ENCODE results near the gene INSR. TPM values are rescaled to one million over a fixed set of nuclear protein-coding genes. Genes with fewer than 3 reads are reported as not detected.

The INSR gene
- total RNA-seq, 4 donors from 2014 or later, result 70.7 to 165 (median 89.2) TPM

- no peak for TF ChIP-seq POLR2A (IDR thresholded peaks at IDR 0.05)
- no peak for TF ChIP-seq CTCF (IDR thresholded peaks at IDR 0.05)
- no peak for DNase-seq (ENCODE audit: low spot score in 2 of 2)
- H3K4me3 ChIP-seq (ENCODE audit: low read depth, poor library complexity, severe bottlenecking), result no peak overlapping the region
- WGBS, 2 donors, result 83% methylated on average over 10 of the region's 10 CpGs
- intact Hi-C loops (cut with DNase I; ENCODE audit: low total_unique reads), result no loop called here
Measured at GRCh38 chr19:7106711-7107657, 187.2 kb downstream of the INSR start.

DNA sequence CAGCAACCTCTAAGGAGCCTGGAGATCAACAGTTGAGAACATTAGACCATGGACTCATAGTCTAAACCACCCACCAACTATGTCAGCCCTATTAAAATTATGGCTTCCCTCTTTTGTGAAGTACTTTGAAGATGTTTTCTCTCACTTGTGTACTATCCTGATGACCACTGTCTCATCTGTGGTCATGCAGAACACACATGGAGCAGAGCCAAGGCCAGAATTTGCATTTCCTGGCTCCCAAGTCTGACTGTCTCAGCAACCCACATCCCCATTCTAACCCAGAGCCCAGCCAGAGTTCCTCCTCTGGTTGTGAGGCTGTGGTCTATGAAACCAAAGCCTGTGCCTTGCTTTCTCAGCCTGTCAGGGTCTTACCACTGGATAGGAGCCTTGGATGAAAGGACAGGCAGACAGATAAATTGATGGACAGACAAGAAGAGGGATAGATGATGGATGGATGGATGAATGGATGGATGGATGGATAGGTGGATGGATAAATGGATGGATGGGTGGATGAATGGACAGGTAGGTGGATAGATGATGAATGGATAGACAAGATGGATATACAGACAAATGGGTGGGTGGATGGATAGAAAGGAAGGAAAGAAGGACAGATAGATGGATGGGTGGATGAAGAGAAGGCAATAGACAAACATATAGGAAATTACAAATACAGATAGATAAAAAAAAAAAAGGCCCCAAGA, 189.3 kb downstream of the INSR start:
- no peak for TF ChIP-seq CTCF (IDR thresholded peaks at IDR 0.05)
- no peak for TF ChIP-seq POLR2A (IDR thresholded peaks at IDR 0.05)
- DNase-seq (ENCODE audit: low spot score in 2 of 2), result no peak
- intact Hi-C loops (cut with DNase I; ENCODE audit: low total_unique reads), result loop anchor here (5.0 kb wide), 1 partner anchor 232 kb away; no protein-coding TSS in a partner anchor
- no peak overlapping the region for H3K4me3 ChIP-seq (ENCODE audit: low read depth, poor library complexity, severe bottlenecking)

- WGBS, 2 donors, result 68 to 71% methylated on average over 19 of the region's 19 CpGs
- DNase-seq (ENCODE audit: low spot score in 2 of 2), result no peak
- H3K4me3 ChIP-seq (ENCODE audit: low read depth, poor library complexity, severe bottlenecking), result no peak overlapping the region
- intact Hi-C loops (cut with DNase I; ENCODE audit: low total_unique reads), result loop anchor here (5.0 kb wide), 1 partner anchor 236 kb away; no protein-coding TSS in a partner anchor
- TF ChIP-seq POLR2A (IDR thresholded peaks at IDR 0.05) (no peak), CTCF (IDR thresholded peaks at IDR 0.05) (no peak)
Measured at GRCh38 chr19:7101498-7102253, 192.5 kb downstream of the INSR start.

DNA sequence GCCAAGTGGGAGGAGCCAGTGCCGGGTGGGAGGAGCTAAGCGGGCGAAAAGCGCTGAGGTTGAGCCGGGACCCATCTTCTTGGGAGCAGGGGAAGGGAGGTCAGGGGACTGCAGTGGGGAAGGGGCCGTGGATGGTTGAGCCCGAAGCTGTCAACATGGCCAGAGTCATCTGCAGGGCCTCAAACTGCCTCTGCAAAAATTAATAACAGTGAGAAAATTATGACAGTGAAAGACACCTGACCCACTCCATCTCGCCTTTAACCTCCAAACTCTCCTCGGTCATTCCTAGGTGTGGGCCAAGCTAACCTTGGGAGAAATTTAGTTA, 194.7 kb downstream of the INSR start:
- DNase-seq (ENCODE audit: low spot score in 2 of 2), result no peak
- 12 to 14% methylated on average over 9 of the region's 9 CpGs for WGBS, 2 donors
- intact Hi-C loops (cut with DNase I; ENCODE audit: low total_unique reads), result no loop called here
- H3K4me3 ChIP-seq (ENCODE audit: low read depth, poor library complexity, severe bottlenecking), result peak overlapping the region; percentile 61
- TF ChIP-seq CTCF (IDR thresholded peaks at IDR 0.05), result no peak
- no peak for TF ChIP-seq POLR2A (IDR thresholded peaks at IDR 0.05)

GRCh38 chr19:7098701-7099596, 195.3 kb downstream of the INSR start:
- 0 to 1% methylated on average over 77 to 78 of the region's 78 CpGs for whole genome bisulfite sequencing, 2 donors
- peak overlapping the region; percentile 61 for H3K4me3 ChIP-seq (ENCODE audit: low read depth, poor library complexity, severe bottlenecking)
- intact Hi-C loops (cut with DNase I; ENCODE audit: low total_unique reads), result no loop called here
- DNase-seq (ENCODE audit: low spot score in 2 of 2), result peak; percentile 92 to 98
- TF ChIP-seq POLR2A (IDR thresholded peaks at IDR 0.05) (no peak), CTCF (IDR thresholded peaks at IDR 0.05) (no peak)
